HPDE6-E6E7 (cell line): Measurements from ENCODE around the gene SLC27A4.

Experiments
- DNase-seq: peaks from one replicate; pipeline ENCODE4 v3.0.0; 2011; ENCODE audit warnings: missing footprints; ENCODE audit errors: extremely low spot score

The SLC27A4 gene

DNA sequence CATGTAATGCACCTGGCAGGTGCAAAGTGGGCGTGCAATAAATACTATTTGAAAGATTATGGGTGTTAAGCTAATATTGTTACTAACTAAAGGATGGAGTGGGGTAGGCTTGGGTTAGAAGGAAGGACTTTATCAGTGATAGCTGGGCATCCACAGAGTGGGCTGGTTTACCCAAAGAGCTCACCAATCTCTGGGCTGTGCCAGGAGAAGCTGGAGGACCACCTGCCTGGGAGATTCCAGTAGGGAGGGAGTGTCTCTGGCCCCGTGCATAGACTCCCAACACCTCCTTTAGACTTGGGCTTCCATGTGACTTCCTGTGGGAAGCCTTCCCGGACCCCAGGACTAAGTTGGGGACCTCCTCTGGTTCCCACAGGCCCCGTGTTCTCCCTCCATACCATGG is 25.2 kb downstream of the SLC27A4 start:
- no peak for DNase-seq

DNA sequence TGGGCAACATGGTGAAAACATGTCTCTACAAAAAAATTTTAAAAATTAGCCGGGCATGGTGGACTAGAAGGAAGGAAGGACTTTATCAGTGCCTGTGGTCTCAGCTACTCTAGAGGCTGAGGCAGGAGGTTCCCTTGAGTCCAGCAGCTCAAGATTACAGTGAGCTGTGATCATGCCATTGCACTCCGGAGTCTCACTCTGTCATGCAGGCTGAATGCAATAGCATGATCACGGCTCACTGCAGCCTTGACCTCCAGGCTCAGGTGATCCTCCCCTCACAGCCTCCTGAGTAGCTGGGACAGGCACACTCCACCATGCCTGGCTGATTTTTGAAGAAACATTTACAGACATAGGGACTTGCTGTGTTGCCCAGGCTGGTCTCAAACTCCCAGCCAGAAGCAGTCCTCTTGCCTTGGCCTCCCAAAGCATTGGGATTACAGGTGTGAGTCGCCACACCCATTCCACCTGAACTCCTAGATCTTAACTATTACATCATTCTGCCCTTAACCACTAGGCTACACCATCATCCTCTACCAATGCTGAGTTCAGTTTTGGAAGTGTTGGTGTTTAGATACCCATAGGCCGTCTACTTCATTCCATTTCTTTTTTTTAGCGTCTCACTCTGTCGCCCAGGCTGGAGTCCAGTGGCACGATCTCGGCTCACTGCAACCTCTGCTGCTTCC is 28.8 kb downstream of the SLC27A4 start:
- DNase-seq, result no peak

DNA sequence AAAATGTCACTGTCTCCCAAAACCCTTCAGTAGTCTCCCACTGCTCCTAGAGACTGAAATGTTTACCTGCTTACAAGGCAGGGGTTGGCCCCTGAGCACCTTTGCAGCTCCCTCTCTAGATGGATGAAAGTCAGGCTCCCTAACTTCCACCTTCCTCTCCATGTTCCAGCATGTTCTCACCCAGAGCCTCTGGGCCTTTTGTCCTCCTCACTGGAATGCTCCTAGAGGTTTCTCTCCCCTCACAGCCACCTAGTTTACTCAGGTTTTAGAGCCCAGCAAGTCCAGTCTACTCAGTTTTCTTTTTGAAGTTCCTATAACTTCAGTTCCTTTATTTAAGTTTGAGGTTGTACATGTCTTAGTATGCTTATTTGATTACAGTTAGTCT is 30.0 kb downstream of the SLC27A4 start:
- DNase-seq, result peak; percentile 41

DNA sequence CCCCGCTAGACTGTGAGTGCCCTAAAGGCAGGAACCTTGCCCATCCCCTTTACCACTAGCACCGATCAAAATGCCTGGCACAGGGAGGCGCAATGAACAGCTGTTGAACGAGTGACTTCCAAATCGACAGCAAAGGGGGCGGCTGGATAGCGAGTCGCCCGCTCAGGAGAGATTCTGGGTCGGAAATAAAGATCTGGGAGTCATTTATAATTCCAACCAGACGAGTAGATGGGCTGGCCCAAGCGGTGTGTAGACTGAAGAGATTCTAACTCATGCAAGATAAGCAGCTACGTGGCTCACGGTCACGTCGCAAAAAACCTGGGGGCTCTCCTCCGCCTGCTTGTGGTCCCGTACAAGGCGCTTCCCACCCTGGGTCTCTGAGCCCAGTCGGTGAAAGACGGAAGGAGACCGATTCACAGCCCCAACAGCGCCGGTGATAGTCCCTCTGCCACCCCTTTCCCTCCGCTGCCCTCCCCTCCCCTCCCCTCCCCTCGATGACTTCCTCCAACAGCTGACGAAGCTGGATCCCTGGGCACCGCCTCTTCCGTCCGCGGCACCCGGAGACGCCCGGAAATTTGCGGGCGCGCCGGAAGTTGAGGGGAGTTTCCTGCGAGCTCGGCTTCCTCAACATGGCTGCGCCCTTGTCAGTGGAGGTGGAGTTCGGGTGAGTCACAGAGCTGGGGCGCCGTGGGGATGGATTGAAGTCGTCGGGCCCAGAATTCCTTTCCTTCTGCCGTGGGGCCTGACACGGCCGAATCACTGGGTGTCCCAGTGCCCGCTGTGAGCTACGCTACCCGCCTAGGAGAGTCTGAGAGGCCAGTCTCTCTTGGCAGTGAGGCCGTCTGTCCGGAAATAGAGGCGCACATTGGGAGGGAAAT is 30.7 kb downstream of the SLC27A4 start, which contains the start of gene URM1:
Gene URM1, plus strand, starts transcription at position 623 of the 878 bp plus-strand sequence. Its CDS starts 7 bp downstream, at position 630.
- DNase-seq, result peak; percentile 96

DNA sequence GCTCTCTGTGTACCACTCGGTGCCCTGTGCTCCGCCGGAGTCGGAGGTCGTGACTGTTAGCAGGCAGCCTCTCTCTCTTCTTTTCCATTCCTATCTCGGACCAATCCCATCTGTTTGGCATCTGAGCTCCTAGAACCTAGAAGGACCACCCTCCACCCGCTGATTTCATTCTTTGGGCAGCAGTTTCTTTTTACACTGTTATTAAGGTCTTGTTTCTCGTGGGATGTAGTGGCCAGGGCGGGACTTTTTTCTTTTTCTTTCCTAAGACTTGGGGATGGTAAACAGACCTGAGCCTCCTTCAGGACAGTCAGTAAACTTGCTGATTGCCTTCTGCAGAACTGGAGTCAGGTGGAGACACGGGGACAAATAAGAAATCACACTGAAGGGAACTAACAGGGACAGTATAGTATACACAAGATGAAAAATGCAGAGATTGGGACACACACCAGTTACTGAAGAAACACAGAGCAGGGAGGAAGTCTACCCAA is 31.3 kb downstream of the SLC27A4 start:
- no peak for DNase-seq

DNA sequence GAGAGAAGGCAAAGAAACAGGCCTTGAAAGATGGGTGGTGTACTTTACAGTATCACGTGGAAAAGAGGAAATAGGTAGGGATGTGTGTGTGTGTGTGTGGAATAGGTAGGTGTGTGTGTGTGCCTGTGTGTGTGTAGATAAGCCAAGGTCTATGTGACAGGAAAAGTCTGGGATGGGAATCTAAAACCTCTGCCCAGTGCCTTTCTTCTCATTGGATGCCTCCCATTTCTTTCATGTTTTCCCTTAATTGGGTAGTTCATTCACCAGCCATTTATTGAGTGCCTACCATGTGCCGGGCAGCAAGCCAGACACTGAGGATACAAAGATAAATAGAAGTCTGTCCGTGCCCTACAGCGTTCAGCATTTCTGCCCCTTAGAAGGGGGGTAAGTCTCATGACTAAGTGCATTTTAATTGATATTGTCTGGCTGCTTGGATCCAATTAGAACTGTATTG is 31.9 kb downstream of the SLC27A4 start:
- DNase-seq, result no peak

DNA sequence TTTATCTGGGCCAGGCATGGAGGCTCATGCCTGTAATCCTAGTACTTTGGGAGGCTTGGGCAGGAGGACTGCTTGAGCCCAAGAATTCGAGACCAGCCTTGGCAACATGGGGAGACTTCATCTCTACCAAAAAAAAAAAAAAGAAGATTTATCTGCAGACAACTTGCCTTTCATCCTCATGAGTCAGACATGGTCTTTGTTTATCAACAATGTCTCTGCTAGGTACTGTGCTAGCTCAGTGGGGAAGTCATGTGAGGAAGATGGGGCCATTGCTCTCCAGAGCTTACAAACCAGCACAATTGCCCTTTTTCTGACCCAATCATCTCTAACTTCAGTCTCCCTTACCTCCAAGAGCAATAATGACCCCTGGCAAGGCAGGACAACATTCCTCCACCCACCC is 32.5 kb downstream of the SLC27A4 start:
- no peak for DNase-seq

DNA sequence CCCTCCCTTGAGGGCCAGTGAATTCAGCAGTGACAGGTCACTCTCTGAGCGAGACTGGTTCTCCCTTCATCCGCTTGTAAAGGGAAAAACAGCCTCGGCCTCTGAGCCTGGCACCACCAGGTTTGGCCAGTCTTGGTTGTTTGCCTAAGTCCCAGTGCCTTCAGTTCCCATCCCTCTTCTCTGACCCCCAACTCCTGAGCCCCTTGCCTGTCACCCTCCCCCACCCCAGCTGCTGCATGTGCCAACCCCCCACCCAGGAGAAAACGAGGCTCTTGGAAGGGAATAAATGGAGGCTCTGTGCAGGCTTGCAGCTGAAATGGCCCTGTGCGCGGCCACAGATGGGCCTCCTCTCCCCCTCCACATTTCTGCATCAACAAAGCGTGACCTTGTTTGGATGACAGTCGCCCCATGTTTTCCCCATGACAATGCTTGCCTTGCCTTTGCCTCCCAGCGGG is 33.9 kb downstream of the SLC27A4 start:
- DNase-seq, result no peak

DNA sequence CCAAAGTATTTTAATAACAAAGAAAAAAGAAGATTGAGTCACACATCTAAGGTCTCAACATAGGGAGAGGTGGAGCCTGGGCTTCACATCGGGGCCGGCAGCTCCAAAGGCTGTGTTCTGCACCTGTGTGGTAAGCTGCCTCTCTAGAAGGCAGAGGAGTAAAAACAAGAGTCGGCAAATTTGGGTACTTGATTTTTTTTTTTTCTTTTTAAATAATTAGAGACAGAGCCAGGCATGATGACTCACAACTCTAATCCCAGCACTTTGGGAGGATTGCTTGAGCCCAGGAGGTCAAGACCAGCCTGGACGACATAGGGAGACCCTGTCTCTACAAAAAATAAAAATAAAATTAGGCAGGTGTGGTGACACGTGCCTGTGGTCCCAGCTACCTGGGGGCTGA is 35.5 kb downstream of the SLC27A4 start:
- no peak for DNase-seq

DNA sequence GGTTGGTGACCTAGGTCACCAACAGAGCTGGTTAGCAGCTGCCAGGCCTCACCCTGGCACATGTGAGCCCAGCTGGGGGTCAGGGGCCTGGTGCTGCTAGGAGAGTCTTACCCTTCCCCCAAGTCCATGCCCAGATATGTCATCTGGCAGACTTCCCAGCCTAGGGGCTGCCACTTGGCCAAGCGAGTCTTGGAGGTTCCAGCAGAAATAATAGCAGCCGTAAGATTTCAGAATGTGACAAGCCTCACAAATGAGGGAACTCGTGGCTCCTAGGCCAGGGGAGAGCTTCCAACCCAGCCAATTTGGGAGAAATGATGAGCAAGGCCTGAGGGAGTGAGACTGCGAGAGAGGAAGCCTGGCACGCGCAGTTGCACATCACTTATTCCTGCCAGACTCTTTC is 41.9 kb downstream of the SLC27A4 start:
- no peak for DNase-seq

DNA sequence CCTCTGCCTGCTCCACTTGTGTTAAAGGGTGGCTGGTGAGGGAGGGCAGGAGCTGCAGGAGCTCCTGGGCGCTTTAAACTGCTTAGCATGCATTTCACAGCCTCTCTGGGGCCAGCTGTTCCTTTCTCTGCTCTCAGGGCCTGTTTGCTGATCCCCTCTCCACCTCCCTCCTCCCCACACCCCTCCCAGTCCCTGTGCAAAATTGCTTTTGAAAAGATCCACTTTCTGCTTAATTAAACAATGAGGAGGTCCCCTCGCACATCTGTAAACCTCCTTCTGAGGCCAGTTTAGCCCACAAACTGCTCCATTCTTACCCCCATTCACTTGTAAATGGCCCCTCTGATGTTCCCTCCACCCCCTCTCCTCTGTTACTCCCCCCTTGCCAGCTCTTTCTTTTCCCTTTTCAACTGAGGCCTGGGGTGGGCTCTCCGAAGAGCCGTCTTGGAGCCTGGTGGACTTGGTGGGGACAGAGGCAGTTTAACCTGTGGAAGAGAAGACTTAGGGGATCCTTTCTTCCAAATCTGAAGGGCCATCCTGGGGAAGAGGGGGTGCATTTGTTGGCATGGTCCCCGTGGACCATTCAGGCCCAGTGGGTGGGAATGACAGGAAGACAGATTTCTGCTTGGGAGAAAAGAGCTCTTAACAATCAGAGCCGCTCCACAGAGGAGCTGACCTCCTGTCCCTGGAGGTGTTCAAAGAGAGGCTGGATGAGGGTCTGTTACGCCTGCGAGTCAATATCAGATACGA is 42.9 kb downstream of the SLC27A4 start:
- DNase-seq, result no peak

DNA sequence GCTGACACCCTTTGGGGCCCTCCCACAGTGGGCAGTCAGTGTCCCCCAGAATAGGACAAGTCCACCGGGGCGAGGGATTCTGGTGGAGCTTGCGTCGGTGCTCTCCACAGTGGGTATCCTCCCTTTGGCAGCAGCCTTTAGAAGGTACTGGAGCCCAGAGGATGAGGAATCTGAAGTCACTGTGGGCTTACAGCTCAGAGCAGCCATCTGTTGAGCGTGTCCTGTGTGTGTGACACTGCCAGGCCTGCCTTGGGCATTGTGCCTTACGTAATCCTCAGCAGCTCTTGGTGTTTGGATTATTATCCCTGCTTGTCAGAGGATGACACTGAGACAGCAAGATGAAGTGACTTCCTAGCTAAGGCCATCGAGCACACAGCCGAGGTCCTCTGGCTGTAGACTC is 43.5 kb downstream of the SLC27A4 start:
- no peak for DNase-seq

DNA sequence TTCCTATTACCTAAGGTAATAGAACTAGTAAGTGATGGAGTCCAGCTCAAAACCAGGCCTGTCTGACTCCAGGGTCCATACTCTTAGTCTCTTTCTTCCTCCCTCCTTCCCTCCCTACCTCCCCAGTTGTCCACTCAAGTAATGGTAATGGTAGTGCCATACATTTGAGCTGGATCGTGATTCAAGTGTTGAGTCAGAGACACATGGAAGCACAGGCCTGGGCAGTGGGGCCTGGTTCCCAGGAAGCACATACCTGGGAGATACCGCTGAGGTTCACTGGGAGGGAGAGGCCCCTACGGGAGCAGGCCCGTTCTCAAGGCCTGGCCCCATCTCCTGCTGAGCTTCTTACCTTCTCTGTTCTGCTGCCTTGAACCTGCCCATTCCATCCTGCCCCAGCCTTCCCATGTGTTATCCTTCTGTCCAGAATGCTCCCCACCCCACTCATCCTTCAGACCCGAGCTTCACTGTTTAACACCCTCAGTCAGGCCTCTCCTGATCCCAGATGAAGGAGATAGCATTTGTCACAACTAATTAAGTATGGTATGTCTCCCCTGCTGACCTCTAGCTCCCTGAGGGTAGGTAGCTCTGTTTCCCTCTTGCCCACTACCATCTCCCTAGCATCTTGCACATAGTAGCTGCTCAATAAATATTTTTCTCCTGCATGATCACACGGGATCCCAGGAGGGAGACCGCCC is 44.6 kb downstream of the SLC27A4 start:
- DNase-seq, result no peak

DNA sequence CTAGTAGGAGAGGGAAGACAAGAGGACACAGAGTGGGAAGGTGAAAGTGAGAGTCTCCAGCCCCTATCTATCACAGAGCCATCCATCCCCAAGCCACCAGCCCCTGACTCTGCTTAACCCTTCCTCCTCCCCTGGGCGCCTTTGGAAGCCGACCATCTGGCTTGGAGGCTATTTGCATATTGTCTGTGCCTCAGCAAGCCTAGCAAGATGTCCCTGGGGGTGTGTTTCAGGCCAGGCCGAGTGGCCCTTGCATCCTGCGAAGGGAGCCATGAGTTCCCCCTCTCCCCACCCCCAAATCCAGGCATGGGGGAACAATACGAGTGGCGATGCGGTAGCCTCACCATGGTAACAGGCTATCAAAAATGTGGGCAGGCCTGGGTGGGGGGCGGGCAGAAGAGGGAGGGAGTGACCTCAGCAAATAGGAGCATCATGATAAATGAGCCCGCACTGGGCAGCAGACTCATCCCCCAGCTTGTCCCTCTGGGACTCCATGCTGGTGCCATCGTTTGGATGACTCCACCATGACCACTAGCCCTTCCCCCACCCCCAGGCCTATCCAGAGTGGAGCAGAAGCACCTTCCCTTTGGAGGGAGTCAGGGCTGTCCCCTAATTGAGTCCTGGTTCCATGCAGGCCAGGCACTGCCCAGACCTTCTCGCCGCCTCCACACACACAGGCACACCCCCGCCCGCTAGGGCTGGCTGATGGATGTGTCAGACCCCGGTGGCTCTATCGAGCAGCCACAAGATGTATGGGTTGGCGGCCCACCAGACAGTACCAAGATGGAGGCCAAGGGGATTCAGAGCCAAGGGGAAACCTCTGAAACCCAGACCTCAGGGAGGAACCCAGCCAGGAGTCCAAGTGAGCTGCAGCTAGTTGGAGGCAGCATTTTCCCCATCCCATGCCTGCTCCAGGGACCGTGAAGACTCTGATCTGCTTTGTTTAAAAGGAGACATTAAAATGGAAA is 45.5 kb downstream of the SLC27A4 start:
- no peak for DNase-seq

DNA sequence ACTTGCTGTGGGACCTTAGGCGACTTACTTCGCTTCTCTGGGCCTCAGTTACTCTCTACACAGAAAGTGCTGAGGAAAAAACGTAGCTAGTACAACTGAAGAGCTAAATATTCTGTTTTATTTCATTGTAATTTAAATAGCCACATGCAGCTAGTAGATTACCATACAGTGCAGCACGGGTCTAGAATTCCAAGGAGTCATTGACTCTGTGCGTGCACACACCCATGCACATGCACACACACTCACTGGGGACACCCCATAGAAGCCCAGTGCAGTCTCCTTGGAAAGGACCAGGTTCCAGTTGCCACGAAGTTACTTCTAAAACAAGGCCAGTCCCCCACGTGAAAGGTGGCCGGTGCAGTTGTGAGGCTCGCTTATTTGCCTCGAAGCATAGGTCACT is 47.8 kb downstream of the SLC27A4 start:
- no peak for DNase-seq

DNA sequence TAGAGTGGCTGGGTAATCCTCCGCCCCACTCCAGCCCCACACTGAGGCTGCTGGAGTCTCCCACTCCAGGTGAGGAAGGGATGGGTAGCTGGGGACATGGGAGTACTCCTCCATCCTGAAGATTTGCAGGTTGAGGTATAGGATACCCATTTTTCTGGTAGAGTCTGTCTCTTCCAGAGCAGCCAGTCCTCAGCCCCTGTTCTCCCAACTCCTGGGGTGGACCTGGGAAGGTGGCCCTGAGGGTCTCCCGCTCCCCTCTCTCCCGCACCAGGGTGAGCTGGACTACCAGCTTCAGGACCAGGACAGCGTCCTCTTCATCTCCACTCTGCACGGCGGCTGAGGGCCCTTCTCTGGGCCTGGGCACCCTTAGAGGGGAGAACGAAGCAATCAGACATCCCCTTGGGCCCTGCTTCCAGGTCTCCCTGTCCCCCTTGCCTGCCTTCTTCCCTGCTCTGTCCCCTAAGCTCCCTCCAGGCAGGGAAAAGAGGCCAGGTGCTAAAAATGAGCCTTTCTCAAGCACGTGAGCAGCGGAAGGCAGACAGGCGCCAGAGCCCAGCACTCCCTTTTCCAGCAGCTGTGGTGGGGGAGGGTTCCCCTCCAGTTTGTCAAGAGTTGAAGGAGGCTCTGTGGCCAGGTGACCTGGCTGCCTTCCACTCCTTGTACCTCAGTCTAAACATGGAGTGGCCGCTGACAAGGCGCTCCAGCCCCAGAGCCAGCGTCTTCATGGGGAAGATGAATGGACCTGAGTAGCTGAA is 49.2 kb downstream of the SLC27A4 start:
- DNase-seq, result no peak

DNA sequence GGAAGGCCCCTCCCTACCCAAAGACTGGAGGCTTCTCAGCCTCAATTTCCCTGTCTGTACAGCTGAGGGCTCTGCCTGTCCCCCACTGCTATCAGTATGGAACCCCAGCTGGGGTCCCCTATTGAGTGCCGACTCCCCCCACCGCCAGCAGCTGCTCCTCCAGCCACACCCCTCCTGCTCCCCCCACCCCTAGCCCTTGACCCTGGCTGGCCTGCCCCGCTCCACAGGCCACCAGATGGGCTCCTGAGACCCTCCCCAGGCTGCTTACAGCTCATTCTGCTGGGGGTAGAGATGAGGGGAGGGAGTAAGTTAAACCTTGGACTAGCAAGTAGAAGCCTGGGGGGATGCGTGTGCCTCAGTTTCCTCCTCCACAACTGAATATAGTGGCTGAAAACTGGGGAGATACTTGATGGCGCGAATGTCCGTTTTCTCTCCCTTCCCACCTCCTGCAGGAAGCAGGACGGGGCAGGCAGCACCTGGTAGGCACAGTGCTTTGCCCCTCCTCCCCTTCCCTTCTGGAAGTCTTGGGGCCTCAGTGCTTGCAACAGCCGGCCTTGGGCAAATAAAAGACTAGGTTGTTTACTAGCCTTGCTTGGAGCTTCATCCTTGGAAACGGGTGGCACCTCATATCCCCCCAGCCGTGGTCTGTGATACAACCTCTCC is 50.0 kb downstream of the SLC27A4 start:
- no peak for DNase-seq

DNA sequence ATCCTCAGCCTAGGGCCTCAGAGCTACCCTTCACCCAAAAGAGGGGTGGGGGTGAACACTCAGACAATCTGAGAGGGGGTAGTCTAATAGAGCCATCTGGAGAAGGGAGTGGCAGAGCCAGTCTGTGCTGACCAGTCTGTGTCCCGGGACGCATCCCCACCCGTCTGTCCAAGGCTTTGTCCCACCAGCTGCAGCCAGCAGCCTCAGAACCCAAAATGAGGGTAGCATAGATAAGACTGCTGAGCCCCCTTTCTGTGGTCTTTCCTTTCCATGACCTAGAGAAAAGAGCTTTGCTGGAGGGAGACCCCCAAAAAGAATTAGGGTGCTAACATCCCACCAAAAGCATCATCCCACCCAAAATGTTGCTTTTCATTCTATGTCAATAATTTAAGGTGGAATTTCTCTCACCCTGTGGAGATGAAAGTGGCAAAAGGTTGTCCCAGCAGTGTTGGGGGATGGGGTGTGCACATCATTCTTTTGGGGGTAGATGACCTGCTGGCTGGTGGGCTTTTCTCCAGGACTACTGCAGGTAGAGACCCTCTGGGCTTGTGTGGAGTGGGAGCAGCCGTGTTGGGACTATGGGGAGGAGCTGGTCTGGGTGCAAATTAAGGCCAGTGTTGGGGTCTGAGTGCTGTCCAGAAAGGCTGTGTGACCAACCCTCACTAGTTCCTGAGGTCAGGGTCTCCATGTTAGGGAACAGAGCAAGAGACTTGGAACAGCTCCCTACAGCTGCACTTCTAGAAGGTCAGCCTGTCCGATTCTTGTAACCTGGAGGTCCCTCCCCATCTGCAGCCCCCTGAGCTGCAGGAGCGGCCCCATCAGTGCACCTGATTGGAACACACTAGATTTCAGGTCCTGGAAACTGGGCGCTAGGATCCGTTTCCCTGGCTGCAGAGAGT is 50.7 kb downstream of the SLC27A4 start:
- no peak for DNase-seq
